Jurkat, Clone E6-1 (cell line): Measurements from ENCODE around the gene ADRB1.

Experiments used
- DNase-seq: peaks from one replicate; pipeline ENCODE4 v3.0.0-alpha.2; 2011; ENCODE audit warnings: low read depth, low spot score
- H3K4me3 ChIP-seq: 2 replicates; pipeline ENCODE4 v1.5.1; 2011; ENCODE audit warnings: mild to moderate bottlenecking, low read length, control low read depth, moderate library complexity

The ADRB1 gene

GRCh38 chr10:114024876-114025610 lies 18.6 kb upstream of the ADRB1 start:
- no peak overlapping the region; the same call in 1 of the 2 replicates for H3K4me3 ChIP-seq
- peak; percentile 73 for DNase-seq

GRCh38 chr10:114025611-114026130 lies 18.0 kb upstream of the ADRB1 start:
- no peak overlapping the region for H3K4me3 ChIP-seq
- no peak for DNase-seq

GRCh38 chr10:114026189-114027040 lies 17.3 kb upstream of the ADRB1 start:
- H3K4me3 ChIP-seq, result no peak overlapping the region
- no peak for DNase-seq

- no peak overlapping the region for H3K4me3 ChIP-seq
- no peak for DNase-seq
These were observed 16.6 kb upstream of the ADRB1 start for GRCh38 chr10:114027041-114027394.

- H3K4me3 ChIP-seq, result no peak overlapping the region
- no peak for DNase-seq
These were observed 15.7 kb upstream of the ADRB1 start for GRCh38 chr10:114027951-114028350.

- H3K4me3 ChIP-seq, result no peak overlapping the region
- DNase-seq, result no peak
These were observed 15.2 kb upstream of the ADRB1 start for GRCh38 chr10:114028425-114028824.

GRCh38 chr10:114029655-114030054 lies 14.0 kb upstream of the ADRB1 start:
- DNase-seq, result no peak
- H3K4me3 ChIP-seq, result no peak overlapping the region

- no peak overlapping the region for H3K4me3 ChIP-seq
- DNase-seq, result no peak
These were observed 13.5 kb upstream of the ADRB1 start for GRCh38 chr10:114030140-114030539.

GRCh38 chr10:114031073-114031972 lies 12.3 kb upstream of the ADRB1 start:
- no peak for DNase-seq
- H3K4me3 ChIP-seq, result no peak overlapping the region

- H3K4me3 ChIP-seq, result no peak overlapping the region
These were observed 10.1 kb upstream of the ADRB1 start for GRCh38 chr10:114033566-114033965.

GRCh38 chr10:114034923-114035645 lies 8.6 kb upstream of the ADRB1 start:
- DNase-seq, result no peak
- no peak overlapping the region for H3K4me3 ChIP-seq

More at GRCh38 chr10:114033566-114033965, 10.1 kb upstream of the ADRB1 start:
- no peak for DNase-seq

GRCh38 chr10:114035791-114036190 lies 7.9 kb upstream of the ADRB1 start:
- no peak for DNase-seq
- no peak overlapping the region for H3K4me3 ChIP-seq

- H3K4me3 ChIP-seq, result no peak overlapping the region
- no peak for DNase-seq
These were observed 4.8 kb upstream of the ADRB1 start for GRCh38 chr10:114038819-114039218.

- no peak overlapping the region for H3K4me3 ChIP-seq
- no peak for DNase-seq
These were observed 2.5 kb upstream of the ADRB1 start for GRCh38 chr10:114041166-114041565.

GRCh38 chr10:114042895-114043531 lies 653 bp upstream of the ADRB1 start:
- peak overlapping the region; percentile 78 for H3K4me3 ChIP-seq
- peak; percentile 66 for DNase-seq

GRCh38 chr10:114044247-114045135 lies 825 bp downstream of the ADRB1 start:
- H3K4me3 ChIP-seq, result peak overlapping the region; percentile 78
- DNase-seq, result no peak
